Right forelimb (tissue), 1 donor: Measurements from ENCODE around the gene GPR135.
"Not testable (repeated sequence)": the region's sequence is repeated elsewhere in the genome, so short reads cannot be mapped to it uniquely, and the experiment has no call there.

Experiments used
- DNase-seq: peaks from one replicate; pipeline ENCODE4 v3.0.0-alpha.2; 2018

The GPR135 gene

DNA sequence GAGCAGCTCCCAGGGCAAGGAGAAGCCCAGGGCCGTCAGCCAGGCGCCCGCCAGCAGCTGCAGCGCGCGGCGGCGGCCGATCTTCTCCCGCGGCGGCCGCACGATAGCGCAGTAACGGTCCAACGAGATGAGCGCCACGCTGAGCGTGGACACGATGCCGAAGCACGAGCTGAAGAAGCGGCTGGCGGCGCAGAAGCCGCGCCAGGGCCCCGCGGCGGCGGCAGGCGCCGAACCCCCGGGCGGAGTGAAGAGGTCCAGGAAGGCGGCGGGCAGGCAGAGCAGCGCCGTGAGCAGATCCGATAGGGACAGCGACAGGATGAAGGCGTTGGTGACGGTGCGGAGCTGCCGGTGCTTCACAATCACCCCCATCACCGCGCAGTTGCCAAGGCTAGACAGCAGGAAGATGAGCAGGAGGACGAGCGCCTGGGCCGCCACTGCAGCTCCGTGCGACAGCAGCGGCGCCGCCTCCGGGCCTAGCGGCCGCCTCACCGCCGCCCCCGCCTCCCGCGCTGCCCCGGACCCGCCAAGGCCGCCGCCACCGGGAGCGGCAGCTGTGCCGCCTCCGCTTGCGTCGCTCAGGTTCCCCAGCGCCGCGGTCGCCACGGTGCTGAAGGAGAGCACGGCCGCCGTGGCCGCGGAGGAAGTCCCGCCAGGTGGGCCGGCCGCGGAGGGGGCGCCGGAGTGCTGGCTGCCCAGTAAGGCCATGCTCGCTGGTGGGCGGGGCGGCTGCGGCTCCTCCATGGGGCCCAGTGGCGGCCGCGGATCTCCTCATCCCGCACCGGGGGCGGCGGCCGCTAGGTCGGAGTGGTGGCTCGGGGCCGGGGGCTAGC lies 479 bp downstream of the GPR135 start:
- peak; percentile 83 for DNase-seq

GRCh38 chr14:59463787-59464485 lies 1.2 kb downstream of the GPR135 start:
- DNase-seq: no peak

DNA sequence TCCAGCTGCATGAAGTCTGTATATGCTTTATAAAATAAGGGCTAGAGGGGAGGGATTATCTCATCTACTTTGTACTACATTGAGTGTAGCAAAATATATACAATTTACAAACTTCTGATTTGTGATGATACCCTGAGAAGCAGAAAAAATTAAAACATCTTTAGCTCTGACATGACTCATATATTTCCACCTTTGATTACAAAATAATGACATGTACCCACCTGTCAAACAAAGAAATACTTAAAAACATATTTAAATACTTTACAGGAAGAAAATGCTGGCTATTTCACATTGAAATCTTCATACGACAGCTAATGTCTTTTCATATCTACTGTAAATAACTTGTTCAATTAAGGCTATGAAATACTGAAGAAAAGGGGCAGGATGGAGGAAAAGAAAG lies 3.3 kb downstream of the GPR135 start:
- DNase-seq: no peak

DNA sequence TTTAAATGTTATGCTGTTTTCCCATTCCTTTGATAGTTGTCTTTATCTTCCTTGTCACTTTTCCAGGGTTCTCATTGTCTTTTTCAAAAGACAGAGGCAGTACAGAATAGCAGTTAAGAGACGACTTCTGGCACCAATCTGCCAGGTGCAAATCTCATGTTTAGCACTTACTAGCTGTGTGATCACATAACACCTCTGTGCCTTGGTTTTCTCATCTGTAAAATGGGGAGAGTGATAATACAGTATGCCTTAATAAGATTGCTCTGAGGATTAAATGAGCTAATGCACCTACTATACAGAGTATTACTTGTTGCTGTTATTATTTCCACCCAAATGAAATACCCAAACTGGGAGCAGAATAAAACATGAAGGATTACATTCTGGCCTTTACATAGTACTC lies 4.8 kb downstream of the GPR135 start:
- no peak for DNase-seq

GRCh38 chr14:59458486-59458885 lies 6.7 kb downstream of the GPR135 start:
- DNase-seq: no peak

- DNase-seq: no peak
Measured at GRCh38 chr14:59455411-59455810, 9.8 kb downstream of the GPR135 start.

DNA sequence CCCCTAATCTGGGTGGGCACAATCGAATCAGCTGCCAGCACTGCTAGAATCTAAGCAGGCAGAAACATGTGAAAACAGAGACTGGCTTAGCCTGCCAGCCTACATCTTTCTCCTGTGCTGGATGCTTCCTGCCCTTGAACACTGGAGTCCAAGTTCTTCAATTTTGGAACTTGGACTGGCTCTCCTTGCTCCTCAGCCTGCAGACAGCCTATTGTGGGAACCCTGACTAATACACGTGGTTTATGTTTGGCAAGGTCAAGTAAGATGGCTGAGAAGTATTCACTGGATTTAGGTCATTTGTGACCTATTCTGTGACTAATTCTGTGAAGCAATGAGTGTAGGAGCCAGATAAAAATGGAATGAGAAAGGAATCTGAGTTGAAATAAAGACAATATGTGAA lies 11.0 kb downstream of the GPR135 start:
- no peak for DNase-seq

DNA sequence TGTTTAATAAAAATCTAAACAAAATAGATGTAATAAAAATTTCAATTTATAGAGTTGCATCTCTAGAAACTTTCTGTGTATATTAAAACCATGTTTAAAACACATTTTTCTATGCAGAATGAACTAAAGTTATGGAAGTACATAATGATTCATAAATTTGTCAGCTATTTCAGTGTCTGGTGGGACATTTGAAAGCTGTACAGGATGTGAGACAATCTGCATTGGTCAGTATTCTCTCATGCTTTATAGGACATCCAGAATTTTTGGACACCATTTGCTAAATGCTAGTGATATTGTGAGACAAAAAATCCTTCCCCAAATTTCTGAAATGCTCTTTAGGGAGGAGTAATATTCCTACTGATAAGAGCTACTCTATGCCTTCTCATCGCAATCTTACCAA lies 13.3 kb downstream of the GPR135 start:
- DNase-seq: no peak

DNA sequence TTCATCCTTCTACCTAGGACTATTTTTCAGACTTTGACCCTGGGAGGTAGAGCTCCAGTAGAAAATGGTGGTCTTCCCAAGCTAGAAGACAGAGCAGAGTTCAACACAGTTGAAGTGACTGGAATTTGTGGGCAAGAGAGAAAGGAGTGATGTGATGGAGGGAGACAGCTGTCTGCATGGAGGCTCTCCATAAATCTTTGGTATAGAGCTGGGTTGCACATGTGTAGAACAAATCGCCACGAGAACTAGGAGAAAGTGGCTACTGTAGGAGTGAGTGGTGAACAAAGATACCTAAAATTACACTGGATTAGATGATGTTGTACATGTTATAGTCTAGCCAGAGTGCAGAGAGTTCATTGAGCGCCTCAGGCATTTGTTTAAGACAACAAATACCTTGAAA lies 14.5 kb downstream of the GPR135 start:
- DNase-seq: no peak

GRCh38 chr14:59448673-59449072 lies 16.5 kb downstream of the GPR135 start:
- DNase-seq: not testable (repeated sequence)

GRCh38 chr14:59439256-59439965 lies 25.8 kb downstream of the GPR135 start:
- no peak for DNase-seq

- no peak for DNase-seq
Measured at GRCh38 chr14:59438195-59438647, 27.0 kb downstream of the GPR135 start.

DNA sequence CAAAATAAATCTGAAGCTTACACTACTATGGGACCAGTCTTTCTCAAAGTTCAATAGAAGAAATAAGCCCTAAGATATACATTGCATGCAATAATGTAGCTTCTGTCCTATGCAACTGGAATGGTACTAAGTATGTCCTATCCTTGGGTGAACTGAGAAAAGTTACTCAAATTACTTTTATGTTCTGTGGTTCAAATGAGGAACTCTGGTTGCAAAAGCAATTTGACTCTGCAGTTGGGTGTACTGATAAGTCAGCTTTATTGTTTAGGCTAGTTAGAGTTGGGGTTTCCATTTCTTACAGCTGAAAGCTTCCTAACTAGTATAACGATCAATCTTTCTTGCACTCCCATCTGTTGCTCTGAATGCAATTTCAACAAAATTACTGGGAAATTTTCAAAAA lies 29.2 kb downstream of the GPR135 start:
- DNase-seq: no peak

DNA sequence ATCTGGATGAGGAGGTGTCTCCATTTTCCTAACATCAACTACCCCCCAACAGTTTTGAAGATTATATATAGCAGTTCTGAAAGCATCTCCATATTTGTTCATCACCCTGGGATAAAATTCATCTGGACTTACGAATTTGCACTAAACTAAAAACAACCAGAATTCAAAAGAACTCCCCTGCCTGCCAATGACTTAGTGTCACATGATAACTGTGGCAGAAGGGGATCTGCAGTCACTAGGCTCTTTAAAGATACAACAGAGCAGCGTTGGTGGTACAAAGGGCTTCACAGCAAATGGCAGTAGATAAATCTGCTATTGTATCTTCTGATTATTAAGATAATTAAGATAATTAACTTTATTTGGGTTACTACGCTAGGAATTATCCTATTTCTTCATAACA lies 30.1 kb downstream of the GPR135 start:
- no peak for DNase-seq

DNA sequence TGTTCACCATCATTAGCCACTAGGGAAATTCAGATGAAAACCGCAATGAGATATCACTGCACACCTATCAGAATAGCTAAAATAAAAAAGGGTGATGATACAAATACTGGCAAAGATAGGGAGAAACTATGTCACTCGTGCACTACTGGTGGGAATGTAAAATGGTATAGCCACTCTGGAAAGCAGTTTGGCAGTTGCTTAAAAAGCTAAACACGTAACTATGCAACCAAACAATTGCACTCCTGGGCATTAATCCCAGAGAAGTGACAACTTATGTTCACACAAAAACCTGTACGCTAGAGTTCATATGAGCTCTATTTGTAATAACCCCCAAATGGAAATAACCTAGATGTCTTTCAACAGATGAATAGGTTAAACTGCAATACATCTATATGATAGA lies 35.4 kb downstream of the GPR135 start:
- no peak for DNase-seq

GRCh38 chr14:59428581-59429012 lies 36.6 kb downstream of the GPR135 start:
- no peak for DNase-seq

GRCh38 chr14:59427653-59428580 lies 37.3 kb downstream of the GPR135 start:
- no peak for DNase-seq

GRCh38 chr14:59425322-59425935 lies 39.8 kb downstream of the GPR135 start:
- peak; percentile 51 for DNase-seq

DNA sequence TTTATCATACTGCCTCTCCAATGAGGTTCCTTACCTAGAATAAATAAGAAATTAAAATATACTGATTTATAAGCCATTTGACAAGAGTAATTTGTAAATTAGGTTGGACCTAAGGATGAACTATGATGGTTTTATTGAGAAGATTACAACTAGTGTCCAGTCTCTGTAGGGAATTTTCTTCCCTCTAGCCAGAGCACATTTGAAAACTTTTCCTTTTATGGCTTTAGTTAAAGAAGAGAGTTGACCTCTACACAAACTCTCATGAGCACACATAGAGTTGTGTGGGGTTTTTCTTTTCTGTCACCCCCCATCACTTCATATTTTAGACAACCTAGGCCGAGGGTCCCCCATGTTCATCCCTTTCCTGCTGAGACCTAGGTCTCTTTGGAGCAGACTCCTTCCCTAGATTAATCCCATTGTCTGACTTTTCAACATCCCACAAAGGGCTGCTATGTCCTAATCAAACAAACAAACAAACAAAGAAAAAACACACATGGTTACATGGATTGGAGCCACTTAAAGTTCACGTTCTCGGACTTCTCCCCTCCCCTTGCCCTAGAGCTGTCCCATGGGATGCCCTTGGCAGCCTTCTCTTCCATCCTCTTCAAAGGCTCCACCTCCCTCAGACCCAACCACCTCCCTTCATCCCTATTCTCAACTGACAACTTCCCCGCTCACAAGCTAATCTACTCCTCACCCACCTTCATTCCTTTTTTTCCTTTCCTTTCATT lies 40.7 kb downstream of the GPR135 start:
- no peak for DNase-seq

DNA sequence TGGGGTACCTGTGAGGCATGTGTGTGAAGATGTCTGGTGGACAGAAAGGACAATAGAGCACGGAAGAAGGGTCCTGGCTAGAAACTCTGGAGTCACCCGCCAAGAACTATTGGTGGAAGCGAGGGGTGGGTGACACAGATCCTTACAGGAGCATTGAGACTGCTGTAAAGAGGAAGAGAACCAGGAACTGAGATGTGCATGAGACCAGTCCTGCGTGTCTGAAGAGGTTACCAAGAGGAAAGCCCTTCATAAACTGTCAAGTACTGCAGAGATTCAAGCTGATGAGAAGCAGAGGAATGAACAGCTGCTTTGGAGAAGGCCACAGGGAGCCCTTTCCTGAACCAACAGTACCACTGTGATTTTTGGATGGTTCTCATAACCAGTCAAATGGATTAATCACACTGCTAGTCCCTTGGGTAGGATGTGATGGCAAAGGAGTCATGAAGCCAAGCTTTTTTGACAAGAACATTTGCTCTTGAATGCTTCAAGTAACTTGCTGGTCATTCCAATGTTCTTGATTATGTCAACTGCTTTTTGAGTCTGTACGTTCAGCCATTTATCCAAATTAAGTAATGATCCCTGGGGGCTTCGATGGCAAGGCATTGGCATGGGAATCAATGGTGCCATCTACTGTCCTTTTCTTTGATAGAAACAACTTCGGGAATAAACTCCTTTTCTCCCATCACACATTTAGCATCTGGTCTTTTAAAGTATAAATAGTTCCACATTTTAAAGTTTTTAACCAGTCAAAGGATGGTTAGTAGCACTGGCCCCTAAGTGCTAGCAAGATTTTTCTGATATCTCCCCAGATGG lies 42.9 kb downstream of the GPR135 start:
- no peak for DNase-seq
